ENCODE data around the gene GLB1L2. TPM values are rescaled to one million over a fixed set of nuclear protein-coding genes. Genes with fewer than 3 reads are reported as not detected.
"Not testable (repeated sequence)": the region's sequence is repeated elsewhere in the genome, so short reads cannot be mapped to it uniquely, and the experiment has no call there.

GLB1L2 gene
- total and polyA plus RNA-seq, 2 experiments from 2014 or later = 3.3 to 12.3 TPM

GRCh38 chr11:134344497-134345236, 12.9 kb downstream of the GLB1L2 start:
- H3K4me3 Mint-ChIP-seq; H3K79me2 ChIP-seq (replicated peaks; ENCODE audit: insufficient read depth); H3K9me3 Mint-ChIP-seq; DNase-seq (ENCODE audit: low spot score); H4K20me1 ChIP-seq (replicated peaks; ENCODE audit: insufficient read depth); H3K27ac ChIP-seq (ENCODE audit: low read depth); H3K4me3 ChIP-seq; ATAC-seq; H3K27me3 ChIP-seq (ENCODE audit: insufficient read depth); H3F3A ChIP-seq (replicated peaks; ENCODE audit: low read depth); H3K27me3 Mint-ChIP-seq (ENCODE audit: insufficient read depth, low read depth, poor library complexity); H3K4me2 ChIP-seq; H3K9me2 ChIP-seq (ENCODE audit: insufficient read depth); H3K36me3 ChIP-seq (ENCODE audit: insufficient read depth); H3K36me3 Mint-ChIP-seq (ENCODE audit: low read depth); H2AFZ ChIP-seq; H3K4me1 ChIP-seq (ENCODE audit: insufficient read depth); H3K27ac Mint-ChIP-seq: not testable (repeated sequence)
- peaks cover 17% of the 10 kb centered on the region for H3K4me1 Mint-ChIP-seq

GRCh38 chr11:134345237-134345550, 13.4 kb downstream of the GLB1L2 start:
- H3K4me1 ChIP-seq (ENCODE audit: insufficient read depth) = peaks cover 14% of the 10 kb centered on the region
- peaks cover 5% of the 10 kb centered on the region for H3K27me3 Mint-ChIP-seq (ENCODE audit: insufficient read depth, low read depth, poor library complexity)
- no peak overlapping the region for H3K4me2 ChIP-seq
- H3K4me1 Mint-ChIP-seq = peaks cover 20% of the 10 kb centered on the region
- H3K27me3 ChIP-seq (ENCODE audit: insufficient read depth) = no peaks in the 10 kb centered on the region
- H3K4me3 Mint-ChIP-seq = no peak overlapping the region
- no peaks in the 10 kb centered on the region for H3K9me3 Mint-ChIP-seq
- no peak overlapping the region for H3K27ac ChIP-seq (ENCODE audit: low read depth)
- no peak overlapping the region for H2AFZ ChIP-seq
- DNase-seq (ENCODE audit: low spot score) (no peak), ATAC-seq (no peak)
- H3K36me3 Mint-ChIP-seq (ENCODE audit: low read depth) = no peaks in the 10 kb centered on the region
- no peak overlapping the region for H3K27ac Mint-ChIP-seq
- no peaks in the 10 kb centered on the region for H4K20me1 ChIP-seq (replicated peaks; ENCODE audit: insufficient read depth)
- 0 out of 2 replicates have a peak, but pooled peaks cover 3% of the 10 kb centered on the region for H3K9me2 ChIP-seq (ENCODE audit: insufficient read depth)
- no peaks in the 10 kb centered on the region for H3K36me3 ChIP-seq (ENCODE audit: insufficient read depth)
- H3F3A ChIP-seq (replicated peaks; ENCODE audit: low read depth) = no peaks in the 10 kb centered on the region
- H3K4me3 ChIP-seq = no peak overlapping the region
- H3K79me2 ChIP-seq (replicated peaks; ENCODE audit: insufficient read depth) = no peaks in the 10 kb centered on the region
- no peak for TF ChIP-seq POLR2AphosphoS5 (IDR thresholded peaks at IDR 0.05; ENCODE audit: low read depth)
- TF ChIP-seq, protein P1, sequence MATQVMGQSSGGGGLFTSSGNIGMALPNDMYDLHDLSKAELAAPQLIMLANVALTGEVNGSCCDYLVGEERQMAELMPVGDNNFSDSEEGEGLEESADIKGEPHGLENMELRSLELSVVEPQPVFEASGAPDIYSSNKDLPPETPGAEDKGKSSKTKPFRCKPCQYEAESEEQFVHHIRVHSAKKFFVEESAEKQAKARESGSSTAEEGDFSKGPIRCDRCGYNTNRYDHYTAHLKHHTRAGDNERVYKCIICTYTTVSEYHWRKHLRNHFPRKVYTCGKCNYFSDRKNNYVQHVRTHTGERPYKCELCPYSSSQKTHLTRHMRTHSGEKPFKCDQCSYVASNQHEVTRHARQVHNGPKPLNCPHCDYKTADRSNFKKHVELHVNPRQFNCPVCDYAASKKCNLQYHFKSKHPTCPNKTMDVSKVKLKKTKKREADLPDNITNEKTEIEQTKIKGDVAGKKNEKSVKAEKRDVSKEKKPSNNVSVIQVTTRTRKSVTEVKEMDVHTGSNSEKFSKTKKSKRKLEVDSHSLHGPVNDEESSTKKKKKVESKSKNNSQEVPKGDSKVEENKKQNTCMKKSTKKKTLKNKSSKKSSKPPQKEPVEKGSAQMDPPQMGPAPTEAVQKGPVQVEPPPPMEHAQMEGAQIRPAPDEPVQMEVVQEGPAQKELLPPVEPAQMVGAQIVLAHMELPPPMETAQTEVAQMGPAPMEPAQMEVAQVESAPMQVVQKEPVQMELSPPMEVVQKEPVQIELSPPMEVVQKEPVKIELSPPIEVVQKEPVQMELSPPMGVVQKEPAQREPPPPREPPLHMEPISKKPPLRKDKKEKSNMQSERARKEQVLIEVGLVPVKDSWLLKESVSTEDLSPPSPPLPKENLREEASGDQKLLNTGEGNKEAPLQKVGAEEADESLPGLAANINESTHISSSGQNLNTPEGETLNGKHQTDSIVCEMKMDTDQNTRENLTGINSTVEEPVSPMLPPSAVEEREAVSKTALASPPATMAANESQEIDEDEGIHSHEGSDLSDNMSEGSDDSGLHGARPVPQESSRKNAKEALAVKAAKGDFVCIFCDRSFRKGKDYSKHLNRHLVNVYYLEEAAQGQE (IDR thresholded peaks at IDR 0.05; ENCODE audit: unreplicated experiment) = no peak
- TF ChIP-seq ZNF331 (CRISPR knock-in tag; IDR thresholded peaks at IDR 0.05; ENCODE audit: low read depth) = no peak
- TF ChIP-seq JUNB (IDR thresholded peaks at IDR 0.05; ENCODE audit: unreplicated experiment) = no peak
- TF ChIP-seq EZH2 (IDR thresholded peaks at IDR 0.05; ENCODE audit: low read depth, unreplicated experiment) = no peak
- no peak for TF ChIP-seq CTCF (conservative IDR thresholded peaks at IDR 0.05; ENCODE audit: low read depth in 2 of 2)
- TF ChIP-seq CREB1 (CRISPR knock-in tag; IDR thresholded peaks at IDR 0.05; ENCODE audit: low read depth) = no peak
- TF ChIP-seq, protein P2, sequence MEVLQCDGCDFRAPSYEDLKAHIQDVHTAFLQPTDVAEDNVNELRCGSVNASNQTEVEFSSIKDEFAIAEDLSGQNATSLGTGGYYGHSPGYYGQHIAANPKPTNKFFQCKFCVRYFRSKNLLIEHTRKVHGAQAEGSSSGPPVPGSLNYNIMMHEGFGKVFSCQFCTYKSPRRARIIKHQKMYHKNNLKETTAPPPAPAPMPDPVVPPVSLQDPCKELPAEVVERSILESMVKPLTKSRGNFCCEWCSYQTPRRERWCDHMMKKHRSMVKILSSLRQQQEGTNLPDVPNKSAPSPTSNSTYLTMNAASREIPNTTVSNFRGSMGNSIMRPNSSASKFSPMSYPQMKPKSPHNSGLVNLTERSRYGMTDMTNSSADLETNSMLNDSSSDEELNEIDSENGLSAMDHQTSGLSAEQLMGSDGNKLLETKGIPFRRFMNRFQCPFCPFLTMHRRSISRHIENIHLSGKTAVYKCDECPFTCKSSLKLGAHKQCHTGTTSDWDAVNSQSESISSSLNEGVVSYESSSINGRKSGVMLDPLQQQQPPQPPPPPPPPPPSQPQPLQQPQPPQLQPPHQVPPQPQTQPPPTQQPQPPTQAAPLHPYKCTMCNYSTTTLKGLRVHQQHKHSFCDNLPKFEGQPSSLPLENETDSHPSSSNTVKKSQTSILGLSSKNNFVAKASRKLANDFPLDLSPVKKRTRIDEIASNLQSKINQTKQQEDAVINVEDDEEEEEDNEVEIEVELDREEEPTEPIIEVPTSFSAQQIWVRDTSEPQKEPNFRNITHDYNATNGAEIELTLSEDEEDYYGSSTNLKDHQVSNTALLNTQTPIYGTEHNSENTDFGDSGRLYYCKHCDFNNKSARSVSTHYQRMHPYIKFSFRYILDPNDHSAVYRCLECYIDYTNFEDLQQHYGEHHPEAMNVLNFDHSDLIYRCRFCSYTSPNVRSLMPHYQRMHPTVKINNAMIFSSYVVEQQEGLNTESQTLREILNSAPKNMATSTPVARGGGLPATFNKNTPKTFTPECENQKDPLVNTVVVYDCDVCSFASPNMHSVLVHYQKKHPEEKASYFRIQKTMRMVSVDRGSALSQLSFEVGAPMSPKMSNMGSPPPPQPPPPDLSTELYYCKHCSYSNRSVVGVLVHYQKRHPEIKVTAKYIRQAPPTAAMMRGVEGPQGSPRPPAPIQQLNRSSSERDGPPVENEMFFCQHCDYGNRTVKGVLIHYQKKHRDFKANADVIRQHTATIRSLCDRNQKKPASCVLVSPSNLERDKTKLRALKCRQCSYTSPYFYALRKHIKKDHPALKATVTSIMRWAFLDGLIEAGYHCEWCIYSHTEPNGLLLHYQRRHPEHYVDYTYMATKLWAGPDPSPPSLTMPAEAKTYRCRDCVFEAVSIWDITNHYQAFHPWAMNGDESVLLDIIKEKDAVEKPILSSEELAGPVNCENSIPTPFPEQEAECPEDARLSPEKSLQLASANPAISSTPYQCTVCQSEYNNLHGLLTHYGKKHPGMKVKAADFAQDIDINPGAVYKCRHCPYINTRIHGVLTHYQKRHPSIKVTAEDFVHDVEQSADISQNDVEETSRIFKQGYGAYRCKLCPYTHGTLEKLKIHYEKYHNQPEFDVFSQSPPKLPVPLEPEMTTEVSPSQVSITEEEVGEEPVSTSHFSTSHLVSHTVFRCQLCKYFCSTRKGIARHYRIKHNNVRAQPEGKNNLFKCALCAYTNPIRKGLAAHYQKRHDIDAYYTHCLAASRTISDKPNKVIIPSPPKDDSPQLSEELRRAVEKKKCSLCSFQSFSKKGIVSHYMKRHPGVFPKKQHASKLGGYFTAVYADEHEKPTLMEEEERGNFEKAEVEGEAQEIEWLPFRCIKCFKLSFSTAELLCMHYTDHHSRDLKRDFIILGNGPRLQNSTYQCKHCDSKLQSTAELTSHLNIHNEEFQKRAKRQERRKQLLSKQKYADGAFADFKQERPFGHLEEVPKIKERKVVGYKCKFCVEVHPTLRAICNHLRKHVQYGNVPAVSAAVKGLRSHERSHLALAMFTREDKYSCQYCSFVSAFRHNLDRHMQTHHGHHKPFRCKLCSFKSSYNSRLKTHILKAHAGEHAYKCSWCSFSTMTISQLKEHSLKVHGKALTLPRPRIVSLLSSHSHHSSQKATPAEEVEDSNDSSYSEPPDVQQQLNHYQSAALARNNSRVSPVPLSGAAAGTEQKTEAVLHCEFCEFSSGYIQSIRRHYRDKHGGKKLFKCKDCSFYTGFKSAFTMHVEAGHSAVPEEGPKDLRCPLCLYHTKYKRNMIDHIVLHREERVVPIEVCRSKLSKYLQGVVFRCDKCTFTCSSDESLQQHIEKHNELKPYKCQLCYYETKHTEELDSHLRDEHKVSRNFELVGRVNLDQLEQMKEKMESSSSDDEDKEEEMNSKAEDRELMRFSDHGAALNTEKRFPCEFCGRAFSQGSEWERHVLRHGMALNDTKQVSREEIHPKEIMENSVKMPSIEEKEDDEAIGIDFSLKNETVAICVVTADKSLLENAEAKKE (CRISPR knock-in tag; IDR thresholded peaks at IDR 0.05) = no peak
- no peak for TF ChIP-seq ZNF114 (CRISPR knock-in tag; IDR thresholded peaks at IDR 0.05)
- TF ChIP-seq EZH2phosphoT487 (IDR thresholded peaks at IDR 0.05; ENCODE audit: unreplicated experiment) = no peak
- no peak for TF ChIP-seq NANOG (IDR thresholded peaks at IDR 0.05; ENCODE audit: borderline replicate concordance)

Measured in GM23338 (cell line).